Suppressor macrophage treated with lipopolysaccharide for 1 hour (primary cell): ENCODE results near the gene PPARA.
A peak's percentile ranks its signal among the peaks of the same experiment; 100 is the strongest.
"Not testable (repeated sequence)": the region's sequence is repeated elsewhere in the genome, so short reads cannot be mapped to it uniquely, and the experiment has no call there.

ENCODE experiments used
- DNase-seq, 3 donors: peaks; one replicate each; pipeline ENCODE4 v3.0.0-alpha.2; 2020 to 2022

The PPARA gene

DNA sequence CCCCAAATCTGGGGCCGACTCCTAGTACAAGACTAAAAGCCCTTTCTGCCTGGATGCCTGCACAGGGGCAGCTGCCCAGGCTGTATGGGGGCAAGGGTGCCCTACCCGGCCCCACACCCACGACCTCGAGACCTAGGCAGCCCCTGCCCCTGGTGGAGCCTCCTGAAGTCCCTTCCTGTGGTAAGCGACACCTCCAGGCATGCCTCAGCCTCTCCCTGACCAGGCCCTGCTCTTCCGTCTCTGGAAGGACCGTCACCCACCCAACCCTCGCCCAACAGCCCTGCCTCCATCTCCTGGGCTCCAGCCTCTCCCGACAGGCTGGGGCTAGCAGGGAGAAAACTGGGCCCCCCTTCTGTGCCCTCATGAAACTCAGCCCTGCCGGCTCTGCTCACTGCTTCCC lies 22.8 kb upstream of the PPARA start:
- DNase-seq = no peak

- no peak for DNase-seq
Observed at GRCh38 chr22:46128606-46129005, 21.7 kb upstream of the PPARA start.

GRCh38 chr22:46129390-46130041 lies 20.8 kb upstream of the PPARA start:
- peak; percentile 84 to 87 (median 87) for DNase-seq

DNA sequence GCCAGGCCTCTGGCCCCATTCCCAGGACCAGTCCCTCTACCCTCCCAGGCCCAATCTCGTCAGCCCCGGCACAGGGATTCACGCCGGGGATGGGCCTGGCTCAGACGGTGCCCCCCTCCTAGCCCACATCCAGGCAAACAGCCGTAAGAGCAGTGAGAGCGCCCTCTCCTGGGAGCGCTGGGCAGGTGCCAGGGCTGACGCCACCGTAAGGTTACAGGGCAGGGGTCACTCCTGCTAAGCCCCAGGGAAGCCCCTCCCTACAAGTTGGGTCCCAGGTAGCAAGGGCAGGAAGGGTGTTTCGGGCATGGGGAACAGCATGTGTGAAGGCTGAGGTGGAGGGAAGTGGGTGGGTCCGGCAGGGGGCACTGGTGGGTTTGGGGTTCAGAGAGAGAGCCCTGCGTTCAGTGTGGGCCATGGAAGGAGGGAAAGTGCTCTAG lies 19.2 kb upstream of the PPARA start:
- no peak for DNase-seq

- not testable (repeated sequence) for DNase-seq
Observed at GRCh38 chr22:46132193-46132829, 18.0 kb upstream of the PPARA start.

GRCh38 chr22:46132830-46133587 lies 17.3 kb upstream of the PPARA start:
- DNase-seq = no peak

- no peak for DNase-seq
Observed at GRCh38 chr22:46133588-46133855, 16.8 kb upstream of the PPARA start.

- DNase-seq = no peak
Observed at GRCh38 chr22:46134111-46134705, 16.1 kb upstream of the PPARA start.

DNA sequence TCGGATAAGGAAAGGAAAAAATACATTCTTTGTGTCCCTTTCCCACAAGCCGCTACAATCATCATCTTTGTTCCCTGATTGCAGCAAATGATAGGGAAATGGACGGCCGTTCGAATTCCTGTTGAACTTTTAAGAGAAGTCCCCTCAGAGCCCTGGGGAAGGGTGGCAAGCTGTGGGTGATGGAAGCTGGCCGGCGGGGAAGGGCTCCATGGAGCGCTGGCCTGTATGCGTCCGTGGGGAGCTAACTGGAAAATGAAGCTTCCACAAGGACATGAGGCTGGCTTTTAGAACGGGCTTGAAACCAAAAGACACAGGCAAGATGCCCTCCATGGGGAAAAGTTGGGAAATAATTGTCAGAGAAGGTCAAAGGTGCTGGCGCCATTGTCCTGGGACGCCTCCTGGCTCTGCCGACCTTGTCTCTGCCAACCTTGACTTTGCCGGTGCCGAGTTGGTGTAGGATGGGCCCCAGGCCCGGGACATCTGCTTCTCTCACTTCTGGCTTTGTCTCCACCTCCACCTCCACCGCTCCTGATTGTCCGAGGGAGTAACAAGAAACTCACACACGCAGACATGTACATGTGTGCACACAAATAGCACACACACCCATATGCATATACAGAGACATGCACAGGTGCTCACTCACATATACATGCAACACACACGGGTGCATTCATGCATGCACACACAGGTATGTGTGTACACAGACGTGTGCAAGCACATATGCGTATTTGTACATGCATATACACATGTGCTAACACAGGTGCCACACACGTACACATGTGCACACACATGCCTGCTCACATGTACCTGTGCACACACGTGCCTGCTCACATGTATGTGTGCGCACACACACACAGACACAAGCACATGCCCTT lies 14.5 kb upstream of the PPARA start:
- DNase-seq = no peak

DNA sequence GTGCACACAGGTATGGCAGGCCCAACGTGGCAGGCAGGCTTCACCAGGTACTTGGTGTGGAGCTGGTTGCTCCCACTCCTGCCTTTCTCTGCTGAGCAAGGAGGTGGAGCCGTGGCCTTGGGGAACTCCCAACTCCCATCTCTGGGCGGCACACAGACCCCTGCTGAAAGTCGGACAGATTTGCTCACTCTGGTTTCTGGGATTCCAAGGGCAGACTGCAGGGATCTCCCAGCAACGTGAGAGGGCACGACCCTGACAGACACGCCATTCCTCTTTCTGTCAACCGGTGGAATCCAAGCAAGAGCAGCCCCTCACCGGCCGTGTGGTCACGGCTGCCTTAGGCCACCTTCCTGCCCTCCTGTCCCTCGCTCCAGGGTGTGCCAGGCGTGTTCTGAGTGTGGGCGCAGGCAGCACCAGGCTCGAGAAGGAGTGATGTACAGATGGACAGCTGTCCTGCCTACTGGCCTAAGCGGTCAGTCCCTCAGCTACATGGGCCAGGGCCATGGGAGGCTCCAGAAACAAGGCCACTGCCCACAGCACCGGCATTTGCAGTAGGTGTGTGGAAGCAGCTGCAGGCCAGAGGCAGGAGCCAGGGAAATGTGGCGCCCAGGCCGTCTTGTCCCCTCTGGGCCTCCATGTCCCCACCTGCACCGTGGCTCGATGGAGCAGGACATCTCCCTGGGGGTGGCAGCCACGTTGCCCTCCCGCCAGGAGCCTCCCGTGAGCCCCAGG lies 13.7 kb upstream of the PPARA start:
- DNase-seq = no peak

DNA sequence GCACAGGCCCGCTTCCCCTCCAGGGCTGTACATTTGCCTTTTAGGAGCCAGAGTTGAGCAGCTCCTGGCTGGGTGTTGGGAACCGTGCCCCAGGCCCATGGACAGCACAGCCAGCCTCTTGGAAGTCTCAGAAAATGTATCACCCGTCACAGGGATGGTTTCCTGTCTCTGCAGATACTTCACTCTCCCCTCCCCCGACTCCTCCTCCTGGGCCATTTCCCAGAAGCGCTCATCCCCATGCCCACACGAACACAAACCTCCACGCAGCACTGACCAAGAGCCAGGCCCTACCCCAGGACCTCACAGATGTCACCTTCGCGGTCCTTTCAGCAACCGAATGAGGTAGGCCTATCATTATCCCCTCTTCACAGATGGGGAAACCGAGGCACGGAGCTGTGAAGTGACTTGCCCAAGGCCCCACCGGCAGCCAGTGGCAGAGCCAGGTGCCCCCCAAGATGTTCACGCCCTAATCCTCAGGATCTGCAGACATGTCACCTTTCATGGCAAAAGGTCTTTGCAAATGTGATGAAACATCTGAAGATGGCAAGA lies 13.0 kb upstream of the PPARA start:
- no peak for DNase-seq

- no peak for DNase-seq
Observed at GRCh38 chr22:46138058-46138797, 12.1 kb upstream of the PPARA start.

DNA sequence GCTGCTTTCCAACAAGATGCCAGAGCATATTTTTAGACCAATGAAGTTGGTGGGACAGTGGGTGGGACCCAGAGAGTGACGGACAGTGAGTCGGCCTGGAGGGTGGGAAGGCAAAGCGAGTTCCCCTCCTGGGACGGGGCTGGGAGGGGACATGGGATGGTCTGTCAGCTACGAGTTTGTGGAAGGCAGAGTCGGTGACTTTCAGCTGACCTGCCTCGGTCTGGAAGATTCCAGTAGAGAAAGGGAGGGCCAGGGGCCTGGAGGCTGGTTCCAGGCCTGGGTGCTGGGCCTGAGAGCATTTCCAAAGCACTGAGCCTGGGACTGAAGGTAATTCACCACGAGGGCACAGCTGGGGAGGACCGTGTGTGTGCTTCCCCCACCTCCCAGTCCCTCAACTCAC lies 10.9 kb upstream of the PPARA start:
- not testable (repeated sequence) for DNase-seq

DNA sequence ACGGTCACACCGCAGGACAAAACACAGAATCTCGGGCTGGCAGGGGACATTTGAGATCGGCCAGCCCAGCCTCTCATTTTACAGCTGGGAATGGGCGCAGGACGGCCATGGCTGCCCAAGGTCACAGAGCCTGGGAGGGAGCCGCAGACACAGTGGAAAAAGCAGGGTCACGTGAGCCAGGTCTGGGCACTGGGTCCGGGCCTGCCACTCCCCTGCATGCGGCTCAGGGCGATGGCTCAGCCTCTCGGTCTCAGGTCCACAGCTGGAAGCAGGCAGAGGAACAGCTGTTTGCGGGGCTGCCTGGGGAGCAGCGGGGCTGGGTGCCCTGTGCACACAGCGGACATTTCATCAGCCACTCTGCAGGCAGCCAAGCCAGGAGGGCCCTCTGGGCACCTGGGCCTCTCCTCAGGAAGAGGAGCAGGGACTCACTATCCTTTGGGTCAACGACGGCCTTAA lies 10.4 kb upstream of the PPARA start:
- DNase-seq = no peak

DNA sequence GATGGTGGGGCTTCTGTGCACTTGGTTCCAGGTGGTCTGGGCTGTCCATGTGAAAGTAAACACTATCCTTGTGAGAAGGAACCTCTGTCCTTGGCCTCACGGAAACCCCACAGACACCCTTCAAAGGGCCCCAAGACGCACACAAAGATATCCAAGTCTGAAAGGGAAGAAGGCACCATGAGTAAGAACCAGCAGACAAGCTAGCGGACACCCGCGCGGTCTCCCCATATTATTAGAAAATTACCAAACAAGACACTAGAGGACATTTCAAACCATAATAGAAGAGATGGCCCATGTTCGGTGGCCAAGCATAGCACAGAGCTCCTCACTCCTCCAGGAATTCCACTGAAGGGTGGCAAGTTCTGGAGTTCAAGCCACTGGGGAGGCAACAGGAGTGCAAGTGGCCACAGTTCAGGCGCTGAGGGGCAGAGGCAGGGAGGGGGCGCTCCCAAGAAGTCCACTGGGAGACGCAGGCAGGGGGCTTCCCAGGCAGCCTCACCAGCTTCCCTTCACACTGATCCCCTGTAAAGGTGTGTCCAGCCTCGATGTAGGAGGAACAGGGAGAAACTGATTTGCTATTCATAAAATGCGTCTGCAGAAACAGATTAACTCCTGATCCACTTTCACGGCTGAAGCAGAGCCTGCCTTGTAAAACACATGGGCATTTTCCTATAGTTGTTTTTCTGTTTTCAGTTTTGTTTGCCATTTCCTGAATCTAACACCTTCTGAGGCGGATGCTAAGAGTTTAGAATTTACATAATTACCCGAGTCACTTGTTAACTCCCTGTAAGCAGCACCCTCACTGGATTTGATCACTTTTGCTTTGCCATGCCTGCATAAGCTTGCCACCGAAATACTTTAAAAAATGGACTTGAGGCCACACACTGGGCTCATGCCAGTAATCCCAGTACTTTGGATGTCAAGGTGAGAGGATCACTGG lies 9.1 kb upstream of the PPARA start:
- no peak for DNase-seq

GRCh38 chr22:46142548-46143490 lies 7.5 kb upstream of the PPARA start:
- DNase-seq = no peak

- DNase-seq = no peak
Observed at GRCh38 chr22:46143491-46144147, 6.7 kb upstream of the PPARA start.

- DNase-seq = no peak
Observed at GRCh38 chr22:46145361-46145851, 4.9 kb upstream of the PPARA start.
